ENCODE data around the gene CPA5.
"Not testable (repeated sequence)": the region's sequence is repeated elsewhere in the genome, so short reads cannot be mapped to it uniquely, and the experiment has no call there.

DNA sequence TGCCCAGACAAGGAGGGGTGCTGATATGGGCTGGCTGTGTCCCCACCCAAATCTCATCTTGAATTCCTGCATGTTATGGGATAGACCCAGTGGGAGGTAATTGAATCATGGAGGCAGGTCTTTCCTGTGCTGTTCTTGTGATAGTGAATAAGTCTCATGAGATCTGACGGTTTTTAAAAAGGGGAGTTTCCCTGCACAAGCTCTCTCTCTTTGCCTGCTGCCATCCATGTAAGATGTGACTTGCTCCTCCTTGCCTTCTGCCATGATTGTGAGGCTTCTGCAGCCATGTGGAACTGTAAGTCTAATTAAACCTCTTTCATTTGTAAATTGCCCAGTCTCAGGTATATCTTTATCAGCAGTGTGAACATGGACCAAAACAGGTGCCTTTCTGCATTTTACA, 31.8 kb downstream of the CPA5 start:
- TF ChIP-seq EZH2 (IDR thresholded peaks at IDR 0.05; ENCODE audit: low read length, unreplicated experiment); CTCF (conservative IDR thresholded peaks at IDR 0.05; ENCODE audit: low read depth, low read length): not testable (repeated sequence)
